NB4 (cell line): ENCODE results near the gene YIPF3.

Experiments used
- CTCF ChIP-seq: IDR thresholded peaks from one replicate; pipeline ENCODE4 v1.5.1; 2012; ENCODE audit warnings: low read depth, low read length
- TF ChIP-seq, protein P1 (sequence below): IDR thresholded peaks from 2 replicates; pipeline ENCODE4 v1.6.1; 2011; ENCODE audit warnings: low read depth, low read length

- no peak for TF ChIP-seq CTCF
- TF ChIP-seq, protein P1, sequence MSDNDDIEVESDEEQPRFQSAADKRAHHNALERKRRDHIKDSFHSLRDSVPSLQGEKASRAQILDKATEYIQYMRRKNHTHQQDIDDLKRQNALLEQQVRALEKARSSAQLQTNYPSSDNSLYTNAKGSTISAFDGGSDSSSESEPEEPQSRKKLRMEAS: no peak
Measured at GRCh38 chr6:43516367-43516696, 394 bp downstream of the YIPF3 start.
